ENCODE measurements around the gene PRG3. TPM values are rescaled to one million over a fixed set of nuclear protein-coding genes. Genes with fewer than 3 reads are reported as not detected.
"Not testable (repeated sequence)": the region's sequence is repeated elsewhere in the genome, so short reads cannot be mapped to it uniquely, and the experiment has no call there.

Gene PRG3
- total RNA-seq, 2 donors from 2014 or later: not detected

DNA sequence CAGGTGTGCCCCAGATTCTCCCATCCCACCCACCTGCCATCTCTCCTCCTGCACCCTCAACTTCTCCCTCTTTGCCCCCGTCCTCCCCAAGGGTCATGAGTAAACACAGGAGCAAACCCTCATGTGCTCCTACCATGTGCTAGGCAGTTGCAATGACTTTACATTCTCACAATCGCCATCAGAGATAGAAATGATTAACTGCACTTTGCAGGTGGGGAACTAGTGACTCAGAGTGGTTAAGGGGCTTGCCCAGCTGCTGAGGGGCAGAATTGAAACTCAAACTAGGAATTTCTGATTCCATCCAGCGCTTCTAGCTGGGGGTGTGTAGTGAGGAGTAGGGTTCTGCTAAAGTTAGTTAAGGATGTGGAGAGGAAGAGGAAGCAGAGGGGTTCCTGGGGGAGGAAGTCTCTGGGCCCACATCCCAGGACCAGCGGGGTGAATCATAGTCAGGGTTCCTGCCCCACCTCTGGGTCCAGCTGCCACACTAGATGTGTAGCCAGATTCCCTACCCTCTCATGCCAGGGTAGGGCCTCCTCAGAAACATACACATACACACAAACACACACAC lies 25.5 kb upstream of the PRG3 start:
- peak; percentile 28 for ATAC-seq
- no peak for TF ChIP-seq POLR2A (IDR thresholded peaks at IDR 0.05)
- TF ChIP-seq CTCF (IDR thresholded peaks at IDR 0.05): no peak
- intact Hi-C loops (cut with DNase I): no loop called here
- Histone ChIP-seq H3K36me3 (replicated peaks in 1 of 2; ENCODE audit: insufficient read depth in 1 of 2, low read depth in 2 of 2) (peaks cover 0 to 3% of the 10 kb centered on the region in 2 donors), H3K4me3 (no peak overlapping the region), H3K27ac (peak overlapping the region in 1 of 4 donors; percentile 24), H3K4me1 (no peaks in the 10 kb centered on the region), H3K9me3 (no peaks in the 10 kb centered on the region), H3K27me3 (no peaks in the 10 kb centered on the region)
- 54 to 81% methylated on average over 4 of the region's 4 CpGs for WGBS, 2 donors
- peak in 2 of 4 donors; percentile 10 to 21 for DNase-seq

DNA sequence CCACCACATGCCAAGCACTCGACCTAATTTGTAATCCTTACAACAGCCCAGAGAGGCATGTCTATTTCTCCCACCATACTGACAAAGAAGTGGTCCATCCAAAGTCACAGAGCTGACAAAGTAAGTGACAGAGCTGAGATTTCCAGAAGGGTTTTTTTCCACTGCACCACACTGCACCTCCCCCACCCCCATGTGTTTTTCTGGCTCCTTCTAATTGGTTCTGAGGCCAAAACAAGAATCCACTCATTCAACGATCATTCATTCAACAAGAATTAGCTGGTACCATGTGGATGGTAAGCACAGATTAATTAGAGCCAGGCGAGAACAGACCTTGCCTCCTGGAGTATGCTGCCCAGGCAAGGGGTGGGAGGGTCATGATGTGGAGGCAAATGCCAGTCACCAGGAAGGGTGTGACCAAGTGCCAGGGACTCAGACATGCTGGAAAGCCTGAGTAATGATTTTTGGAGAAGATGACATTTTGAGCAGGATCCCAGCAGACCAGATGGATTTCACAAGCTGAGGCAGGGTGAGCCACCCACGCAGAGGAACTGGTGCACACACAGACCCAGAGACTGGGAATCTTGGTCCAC lies 24.4 kb upstream of the PRG3 start:
- no peaks in the 10 kb centered on the region for H3K27me3 ChIP-seq
- no peak overlapping the region for H3K27ac ChIP-seq
- peaks cover 0 to 3% of the 10 kb centered on the region in 2 donors for H3K36me3 ChIP-seq (replicated peaks in 1 of 2; ENCODE audit: insufficient read depth in 1 of 2, low read depth in 2 of 2)
- intact Hi-C loops (cut with DNase I): no loop called here
- H3K4me1 ChIP-seq: no peaks in the 10 kb centered on the region
- TF ChIP-seq CTCF (IDR thresholded peaks at IDR 0.05): no peak
- no peak for TF ChIP-seq POLR2A (IDR thresholded peaks at IDR 0.05)
- no peak for ATAC-seq
- 82 to 87% methylated on average over 4 of the region's 4 CpGs for WGBS, 2 donors
- DNase-seq: no peak
- H3K9me3 ChIP-seq: no peaks in the 10 kb centered on the region
- no peak overlapping the region for H3K4me3 ChIP-seq

GRCh38 chr11:57403802-57404147 lies 22.8 kb upstream of the PRG3 start:
- no peak overlapping the region for H3K27ac ChIP-seq
- no peaks in the 10 kb centered on the region for H3K27me3 ChIP-seq
- ATAC-seq (no peak), DNase-seq (no peak)
- intact Hi-C loops (cut with DNase I): no loop called here
- no peaks in the 10 kb centered on the region for H3K36me3 ChIP-seq (replicated peaks in 1 of 2; ENCODE audit: insufficient read depth in 1 of 2, low read depth in 2 of 2)
- H3K4me1 ChIP-seq: no peaks in the 10 kb centered on the region
- TF ChIP-seq CTCF (IDR thresholded peaks at IDR 0.05): no peak
- TF ChIP-seq POLR2A (IDR thresholded peaks at IDR 0.05): no peak
- H3K9me3 ChIP-seq: no peaks in the 10 kb centered on the region
- no peak overlapping the region for H3K4me3 ChIP-seq
- WGBS, 2 donors: 72 to 89% methylated on average over 2 of the region's 2 CpGs

DNA sequence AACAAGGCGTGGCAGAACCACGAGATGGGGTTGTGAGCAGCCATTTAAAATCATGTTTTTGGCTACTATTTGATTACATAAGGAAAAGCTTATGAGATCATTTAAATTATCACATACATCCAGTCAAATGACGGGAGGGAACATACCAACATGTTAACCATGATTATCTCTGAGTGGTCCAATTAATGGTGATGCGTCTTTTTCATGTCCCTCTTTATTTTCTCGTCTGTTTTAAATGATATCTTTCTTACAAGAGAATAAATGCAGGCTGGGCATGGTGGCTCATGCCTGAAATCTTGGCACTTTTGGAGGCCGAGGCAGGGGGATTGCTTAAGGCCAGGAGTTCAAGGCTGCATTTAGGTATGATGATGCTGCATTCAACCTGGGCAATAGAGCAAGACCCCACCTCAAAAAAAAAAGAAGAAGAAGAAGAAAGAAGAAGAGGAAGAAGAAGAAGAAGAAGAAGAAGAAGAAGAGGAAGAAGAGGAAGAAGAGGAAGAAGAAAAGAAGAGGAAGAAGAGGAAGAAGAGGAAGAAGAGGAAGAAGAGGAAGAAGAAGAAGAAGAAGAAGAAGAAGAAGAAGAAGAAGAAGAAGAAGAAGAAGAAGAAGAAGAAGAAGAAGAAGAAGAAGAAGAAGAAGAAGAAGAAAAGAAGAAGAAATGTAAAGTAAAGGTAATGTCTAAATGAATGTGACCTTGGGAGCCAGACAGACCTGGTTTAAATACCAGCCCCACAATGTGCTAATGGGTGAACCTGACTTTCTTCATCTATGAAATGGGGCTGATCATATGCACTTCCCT lies 22.3 kb upstream of the PRG3 start:
- H3K4me1 ChIP-seq: not testable (repeated sequence)

DNA sequence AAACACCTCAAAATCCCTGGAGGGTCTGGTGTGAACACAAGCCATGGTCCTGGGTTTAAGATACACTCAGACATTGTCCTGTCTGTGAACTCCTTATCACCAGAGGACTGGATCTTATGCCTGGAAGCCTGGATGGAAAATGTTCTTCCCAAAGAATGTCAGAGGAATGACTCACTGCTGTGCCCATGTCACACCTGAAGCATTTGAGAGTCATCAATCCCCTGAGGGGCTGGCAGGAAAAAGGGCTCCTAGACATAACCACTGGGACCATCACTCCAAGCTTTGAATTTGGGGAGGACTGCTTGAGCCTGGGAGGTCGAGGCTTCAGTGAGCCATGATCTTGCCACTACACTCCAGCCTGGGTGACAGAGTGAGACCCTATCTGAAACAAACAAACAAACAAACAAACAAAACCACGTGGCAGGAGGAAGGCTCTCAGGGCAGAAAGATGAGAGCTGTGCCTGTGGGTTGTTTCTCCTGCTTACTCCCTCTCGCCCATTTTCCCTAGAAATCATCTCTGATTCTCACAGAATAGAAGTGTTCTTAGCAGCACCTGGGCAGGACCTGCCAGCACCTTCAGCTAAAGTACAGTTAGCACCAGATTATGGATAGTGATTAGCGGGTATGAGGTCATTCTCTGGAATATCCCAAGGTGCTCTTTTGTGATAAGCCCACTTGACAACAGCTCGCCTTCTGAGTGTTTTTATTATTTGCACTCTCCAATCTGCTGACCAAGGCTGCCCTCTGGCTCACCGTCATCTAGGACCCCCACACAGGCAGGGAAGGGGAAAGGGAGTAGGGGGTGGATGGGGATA lies 21.4 kb upstream of the PRG3 start:
- Histone ChIP-seq H3K27ac (no peak overlapping the region), H3K4me1 (no peaks in the 10 kb centered on the region), H3K9me3 (no peaks in the 10 kb centered on the region), H3K27me3 (no peaks in the 10 kb centered on the region), H3K4me3 (no peak overlapping the region), H3K36me3 (replicated peaks in 1 of 2; ENCODE audit: insufficient read depth in 1 of 2, low read depth in 2 of 2) (no peaks in the 10 kb centered on the region)
- ATAC-seq: no peak
- no peak for DNase-seq
- 49 to 55% methylated on average over 6 of the region's 6 CpGs for WGBS, 2 donors
- TF ChIP-seq CTCF (IDR thresholded peaks at IDR 0.05) (no peak), POLR2A (IDR thresholded peaks at IDR 0.05) (no peak)
- intact Hi-C loops (cut with DNase I): no loop called here

More for the DNA sequence above, 22.3 kb upstream of the PRG3 start:
- H3K27me3 ChIP-seq; H3K9me3 ChIP-seq; intact Hi-C loops (cut with DNase I); ATAC-seq; H3K36me3 ChIP-seq (replicated peaks in 1 of 2; ENCODE audit: insufficient read depth in 1 of 2, low read depth in 2 of 2); H3K27ac ChIP-seq; H3K4me3 ChIP-seq; DNase-seq: not testable (repeated sequence)
- 83 to 85% methylated on average over 6 of the region's 6 CpGs for WGBS, 2 donors
